HUES48 (cell line): ENCODE data around the gene ITPRIPL1.

Experiments
- H3K27ac ChIP-seq: one replicate; pipeline ENCODE4 v1.7.0; 2013; ENCODE audit warnings: low read depth, low read length, inconsistent platforms
- H3K27me3 ChIP-seq: 2 replicates; pipeline ENCODE4 v1.6.1; 2013; ENCODE audit warnings: mild to moderate bottlenecking, low read length; ENCODE audit not compliant: control insufficient read depth, insufficient read depth
- H3K36me3 ChIP-seq: 2 replicates; pipeline ENCODE4 v1.6.1; 2013; ENCODE audit warnings: low read length; ENCODE audit not compliant: control insufficient read depth, insufficient read depth
- H3K4me1 ChIP-seq: 2 replicates; pipeline ENCODE4 v1.6.1; 2013; ENCODE audit warnings: mild to moderate bottlenecking, low read length; ENCODE audit not compliant: control insufficient read depth, insufficient read depth
- H3K4me3 ChIP-seq: 2 replicates; pipeline ENCODE4 v1.5.1; 2013; ENCODE audit warnings: mild to moderate bottlenecking, low read depth, low read length
- H3K9ac ChIP-seq: 2 replicates; pipeline ENCODE4 v1.6.1; 2013; ENCODE audit warnings: mild to moderate bottlenecking, low read depth, low read length, moderate library complexity
- H3K9me3 ChIP-seq: 2 replicates; pipeline ENCODE4 v1.6.1; 2013; ENCODE audit warnings: low read length; ENCODE audit not compliant: control insufficient read depth, insufficient read depth

The ITPRIPL1 gene

GRCh38 chr2:96306370-96306769 lies 18.7 kb upstream of the ITPRIPL1 start:
- peaks cover 11% of the 10 kb centered on the region for H3K4me1 ChIP-seq
- H3K9me3 ChIP-seq: no peaks in the 10 kb centered on the region
- peak overlapping the region; percentile 79 for H3K4me3 ChIP-seq
- H3K27ac ChIP-seq: peak overlapping the region; percentile 77
- H3K27me3 ChIP-seq: no peaks in the 10 kb centered on the region
- peaks cover 32% of the 10 kb centered on the region for H3K36me3 ChIP-seq
- H3K9ac ChIP-seq: peak overlapping the region; percentile 66; the same call in 1 of the 2 replicates

- Histone ChIP-seq H3K27ac (no peak overlapping the region), H3K4me1 (peaks cover 11% of the 10 kb centered on the region), H3K9ac (no peak overlapping the region), H3K9me3 (no peaks in the 10 kb centered on the region), H3K4me3 (no peak overlapping the region), H3K27me3 (no peaks in the 10 kb centered on the region), H3K36me3 (peaks cover 14% of the 10 kb centered on the region)
These were observed 16.9 kb upstream of the ITPRIPL1 start for GRCh38 chr2:96308248-96308647.

- no peaks in the 10 kb centered on the region for H3K4me1 ChIP-seq
- no peak overlapping the region for H3K27ac ChIP-seq
- peaks cover 12% of the 10 kb centered on the region for H3K27me3 ChIP-seq
- H3K4me3 ChIP-seq: no peak overlapping the region
- no peaks in the 10 kb centered on the region for H3K9me3 ChIP-seq
- H3K36me3 ChIP-seq: no peaks in the 10 kb centered on the region
- no peak overlapping the region for H3K9ac ChIP-seq
These were observed 10.1 kb upstream of the ITPRIPL1 start for GRCh38 chr2:96315005-96315399.

GRCh38 chr2:96315400-96316071 lies 9.6 kb upstream of the ITPRIPL1 start:
- H3K9me3 ChIP-seq: no peaks in the 10 kb centered on the region
- H3K4me1 ChIP-seq: no peaks in the 10 kb centered on the region
- no peaks in the 10 kb centered on the region for H3K36me3 ChIP-seq
- H3K27me3 ChIP-seq: peaks cover 17% of the 10 kb centered on the region
- H3K9ac ChIP-seq: no peak overlapping the region
- no peak overlapping the region for H3K4me3 ChIP-seq
- no peak overlapping the region for H3K27ac ChIP-seq

- no peaks in the 10 kb centered on the region for H3K4me1 ChIP-seq
- H3K27ac ChIP-seq: no peak overlapping the region
- no peaks in the 10 kb centered on the region for H3K36me3 ChIP-seq
- H3K9me3 ChIP-seq: no peaks in the 10 kb centered on the region
- peaks cover 32% of the 10 kb centered on the region for H3K27me3 ChIP-seq
- H3K9ac ChIP-seq: no peak overlapping the region
- no peak overlapping the region for H3K4me3 ChIP-seq
These were observed 8.1 kb upstream of the ITPRIPL1 start for GRCh38 chr2:96316999-96317398.

GRCh38 chr2:96317584-96317997 lies 7.5 kb upstream of the ITPRIPL1 start:
- Histone ChIP-seq H3K27me3 (peaks cover 38% of the 10 kb centered on the region), H3K9ac (no peak overlapping the region), H3K4me1 (no peaks in the 10 kb centered on the region), H3K4me3 (no peak overlapping the region), H3K27ac (no peak overlapping the region), H3K36me3 (no peaks in the 10 kb centered on the region), H3K9me3 (no peaks in the 10 kb centered on the region)

- H3K9ac ChIP-seq: no peak overlapping the region
- H3K9me3 ChIP-seq: no peaks in the 10 kb centered on the region
- H3K4me3 ChIP-seq: no peak overlapping the region
- peaks cover 49% of the 10 kb centered on the region for H3K27me3 ChIP-seq
- no peak overlapping the region for H3K27ac ChIP-seq
- no peaks in the 10 kb centered on the region for H3K36me3 ChIP-seq
- no peaks in the 10 kb centered on the region for H3K4me1 ChIP-seq
These were observed 6.4 kb upstream of the ITPRIPL1 start for GRCh38 chr2:96318723-96319122.

GRCh38 chr2:96319396-96319795 lies 5.7 kb upstream of the ITPRIPL1 start:
- H3K27ac ChIP-seq: no peak overlapping the region
- H3K4me3 ChIP-seq: no peak overlapping the region
- peaks cover 56% of the 10 kb centered on the region for H3K27me3 ChIP-seq
- H3K9ac ChIP-seq: no peak overlapping the region
- no peaks in the 10 kb centered on the region for H3K4me1 ChIP-seq
- H3K9me3 ChIP-seq: no peaks in the 10 kb centered on the region
- no peaks in the 10 kb centered on the region for H3K36me3 ChIP-seq

GRCh38 chr2:96320326-96320725 lies 4.8 kb upstream of the ITPRIPL1 start:
- Histone ChIP-seq H3K9ac (no peak overlapping the region), H3K4me3 (no peak overlapping the region; the same call in 1 of the 2 replicates), H3K9me3 (no peaks in the 10 kb centered on the region), H3K36me3 (no peaks in the 10 kb centered on the region), H3K27ac (no peak overlapping the region), H3K27me3 (peaks cover 62% of the 10 kb centered on the region), H3K4me1 (no peaks in the 10 kb centered on the region)

GRCh38 chr2:96320728-96321622 lies 4.1 kb upstream of the ITPRIPL1 start:
- Histone ChIP-seq H3K27ac (no peak overlapping the region), H3K4me3 (peak overlapping the region; percentile 73), H3K36me3 (no peaks in the 10 kb centered on the region), H3K4me1 (0 out of 2 replicates have a peak, but pooled peaks cover 6% of the 10 kb centered on the region), H3K9ac (peak overlapping the region; percentile 18), H3K9me3 (no peaks in the 10 kb centered on the region), H3K27me3 (peaks cover 67% of the 10 kb centered on the region)

- no peaks in the 10 kb centered on the region for H3K9me3 ChIP-seq
- peaks cover 22% of the 10 kb centered on the region for H3K36me3 ChIP-seq
- H3K9ac ChIP-seq: no peak overlapping the region
- no peak overlapping the region for H3K27ac ChIP-seq
- H3K27me3 ChIP-seq: peaks cover 66% of the 10 kb centered on the region
- 0 out of 2 replicates have a peak, but pooled peaks cover 6% of the 10 kb centered on the region for H3K4me1 ChIP-seq
- H3K4me3 ChIP-seq: no peak overlapping the region
These were observed 1.3 kb upstream of the ITPRIPL1 start for GRCh38 chr2:96323849-96324248.
